NCI-H1930 (cell line): ENCODE data around the gene TEPSIN.

Source experiments
- DNase-seq, 2 experiments: peaks; one replicate each; lab custom pipeline; 2025; lab: John Stamatoyannopoulos, UW

TEPSIN gene

DNA sequence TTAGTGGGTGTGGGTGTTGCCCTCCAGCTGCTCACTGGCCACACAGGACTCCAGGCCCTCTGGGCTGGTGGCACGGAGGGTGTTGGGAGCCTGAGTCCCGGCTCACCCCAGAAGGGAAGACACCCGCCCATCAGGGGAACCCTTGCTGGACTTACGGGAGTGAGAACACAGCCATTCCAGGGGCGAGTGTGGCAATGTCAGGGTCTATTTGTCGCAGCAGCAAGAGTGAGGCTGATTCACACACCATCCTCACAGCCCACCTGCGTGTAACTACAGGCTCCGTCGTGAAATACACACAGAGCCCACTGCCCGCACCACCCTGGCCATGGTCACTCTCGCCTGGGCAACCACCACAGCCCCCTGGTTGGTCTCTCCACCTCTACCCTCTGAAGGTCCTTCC is 55.0 kb downstream of the TEPSIN start:
- no peak for DNase-seq

- no peak for DNase-seq
Measured at GRCh38 chr17:81183316-81183715, 55.5 kb downstream of the TEPSIN start.

- no peak for DNase-seq
Measured at GRCh38 chr17:81182596-81182995, 56.3 kb downstream of the TEPSIN start.

- DNase-seq, result no peak
Measured at GRCh38 chr17:81181811-81182185, 57.1 kb downstream of the TEPSIN start.

GRCh38 chr17:81180836-81181810 is 57.7 kb downstream of the TEPSIN start:
- no peak for DNase-seq

- no peak for DNase-seq
Measured at GRCh38 chr17:81179861-81180260, 59.0 kb downstream of the TEPSIN start.

- DNase-seq, result no peak
Measured at GRCh38 chr17:81179220-81179619, 59.6 kb downstream of the TEPSIN start.
